CD4-positive, alpha-beta T cell treated with Interleukin-6 for 4 hours (primary cell): ENCODE results near the gene PDE5A.
"Not testable (repeated sequence)": the region's sequence is repeated elsewhere in the genome, so short reads cannot be mapped to it uniquely, and the experiment has no call there.

Experiments used
- DNase-seq: peaks from one replicate; pipeline ENCODE4 v3.0.0-alpha.2; 2020; ENCODE audit warnings: mixed read lengths

PDE5A gene

GRCh38 chr4:119628281-119629141 lies at the start of gene PDE5A:
Gene PDE5A (minus strand): TSS chr4:119628804. CDS start chr4:119628671, 133 bp downstream.
- DNase-seq = peak; percentile 86

GRCh38 chr4:119676101-119676500 lies 47.5 kb upstream of the PDE5A start:
- no peak for DNase-seq

- no peak for DNase-seq
Observed at GRCh38 chr4:119675391-119675790, 46.8 kb upstream of the PDE5A start.

- DNase-seq = no peak
Observed at GRCh38 chr4:119672938-119673337, 44.3 kb upstream of the PDE5A start.

GRCh38 chr4:119672086-119672485 lies 43.5 kb upstream of the PDE5A start:
- no peak for DNase-seq

GRCh38 chr4:119671205-119671604 lies 42.6 kb upstream of the PDE5A start:
- DNase-seq = no peak

DNA sequence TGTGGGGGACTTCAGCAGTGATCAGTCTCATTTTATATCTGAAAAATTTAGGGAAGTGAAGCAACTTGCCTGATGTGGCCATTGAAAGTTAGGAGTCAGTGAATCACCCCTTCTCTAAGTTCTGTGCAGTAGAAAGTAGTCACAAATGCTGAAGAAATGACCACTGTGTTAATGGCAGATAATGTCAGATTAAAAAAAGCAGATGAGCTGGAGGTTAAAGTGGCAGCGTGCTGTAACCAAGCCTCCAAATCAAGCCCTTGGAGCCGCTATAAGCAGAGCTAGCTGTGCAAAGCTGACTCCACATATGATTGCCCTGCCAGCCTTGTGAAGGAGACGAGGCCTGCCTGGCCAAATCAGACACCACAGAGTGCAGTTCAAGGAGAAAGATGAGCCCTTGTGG lies 39.2 kb upstream of the PDE5A start:
- no peak for DNase-seq

DNA sequence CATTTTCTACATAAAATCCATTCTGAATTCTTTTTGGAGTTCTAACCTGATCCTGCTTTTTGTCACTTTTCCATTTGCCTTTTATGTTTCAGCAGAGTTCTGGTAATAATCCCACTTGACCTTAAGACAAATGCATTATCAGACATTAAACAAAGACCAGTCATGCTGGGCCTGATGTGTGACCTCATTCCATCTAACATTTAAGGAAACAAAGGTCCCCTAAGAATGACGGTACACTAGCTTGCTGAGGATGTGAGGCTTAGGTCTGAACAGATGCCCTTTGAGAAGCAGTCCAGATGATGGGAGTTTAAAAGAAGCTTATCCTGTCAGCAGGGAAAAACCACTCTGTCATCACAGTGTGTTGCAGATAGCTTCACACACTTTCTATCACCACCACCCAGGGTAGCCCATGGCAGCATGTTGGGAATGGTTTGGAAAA lies 38.1 kb upstream of the PDE5A start:
- DNase-seq = no peak

DNA sequence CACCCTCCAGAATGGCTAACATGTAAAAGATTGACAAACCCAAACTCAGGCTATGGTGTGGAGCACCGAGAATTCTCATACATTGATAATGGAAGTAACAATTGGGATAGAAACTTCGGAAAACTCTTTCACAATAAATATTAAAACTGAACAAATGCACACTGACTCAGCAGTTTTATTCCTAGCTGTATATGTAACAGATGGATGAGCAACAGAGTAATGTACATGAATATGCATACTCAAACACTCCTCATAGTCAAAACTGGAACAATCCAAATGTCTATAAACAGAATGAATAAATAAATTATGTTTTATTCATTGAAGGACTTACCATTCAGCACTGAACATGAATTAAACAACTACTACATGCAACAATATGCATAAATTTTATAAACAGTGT lies 37.1 kb upstream of the PDE5A start:
- no peak for DNase-seq

DNA sequence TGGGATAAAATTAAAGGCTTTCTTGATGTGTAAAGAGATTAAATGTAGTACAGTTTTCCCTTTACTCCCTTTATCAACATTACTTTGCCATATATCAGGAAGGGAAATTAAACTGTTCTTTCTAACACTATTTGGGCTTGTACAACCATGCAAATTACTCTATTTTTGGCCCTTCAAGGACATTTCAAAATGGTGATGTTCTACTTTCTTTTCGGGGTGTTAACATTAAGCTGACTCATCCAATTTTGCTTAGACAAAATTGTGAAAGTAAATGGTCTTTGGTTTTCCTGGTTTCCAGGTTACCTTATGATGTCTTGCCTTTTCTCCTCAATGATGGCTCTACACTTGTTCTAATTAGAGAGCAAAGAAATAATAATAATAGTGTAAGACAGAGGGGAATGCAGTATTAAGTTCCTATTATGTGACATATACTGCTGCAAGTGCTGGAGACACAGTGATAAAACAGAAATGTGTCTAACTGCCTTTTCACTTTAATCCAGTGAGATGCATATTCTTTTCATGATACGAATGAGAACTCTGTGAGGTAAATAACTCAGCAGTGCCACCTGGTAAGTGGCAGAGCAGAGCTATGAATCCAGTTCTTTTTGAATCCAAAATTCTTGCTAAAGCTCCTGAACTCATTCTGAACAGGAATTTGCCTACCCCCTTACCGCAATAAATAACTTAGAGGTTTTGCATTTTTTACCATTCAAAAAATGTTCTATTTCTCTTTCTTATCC lies 35.7 kb upstream of the PDE5A start:
- DNase-seq = no peak

- no peak for DNase-seq
Observed at GRCh38 chr4:119663160-119663788, 34.7 kb upstream of the PDE5A start.

GRCh38 chr4:119662612-119663011 lies 34.0 kb upstream of the PDE5A start:
- DNase-seq = not testable (repeated sequence)

DNA sequence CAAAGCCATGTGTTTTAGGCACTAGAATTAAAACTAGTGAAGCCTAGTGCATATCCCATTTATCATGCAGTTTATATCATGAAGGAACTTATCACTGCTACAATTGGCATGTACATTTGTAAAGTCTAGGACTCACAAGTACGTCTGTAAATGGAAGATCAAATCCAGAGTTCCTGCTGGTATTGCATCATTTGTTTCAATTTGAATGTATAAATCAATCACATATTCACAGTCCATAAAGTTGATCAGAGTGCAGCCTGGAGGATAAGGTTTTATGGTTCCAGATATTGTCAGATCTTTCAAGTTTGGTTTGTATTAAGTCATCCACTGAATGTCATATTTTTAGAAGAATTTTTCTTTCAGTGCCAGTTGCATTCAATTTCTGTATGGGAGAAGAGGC lies 32.6 kb upstream of the PDE5A start:
- no peak for DNase-seq

DNA sequence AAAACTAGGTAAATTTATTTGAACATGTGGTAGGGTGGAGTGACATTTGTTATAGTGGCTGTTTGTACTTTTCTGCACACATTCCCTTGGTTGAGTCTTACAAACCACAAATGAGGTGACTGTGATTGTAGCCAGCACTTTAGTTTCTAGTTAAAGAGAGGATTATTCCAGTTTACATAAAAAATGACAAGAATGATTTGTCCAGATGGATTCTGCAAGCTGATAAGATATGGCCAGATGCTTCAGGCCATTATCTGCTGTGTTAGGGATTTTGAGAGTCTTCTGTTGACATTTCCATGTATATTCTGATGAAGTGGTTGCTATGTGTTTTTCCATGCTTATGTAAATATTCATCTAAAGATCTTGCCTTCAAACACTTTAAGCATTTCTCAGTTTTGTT lies 31.0 kb upstream of the PDE5A start:
- DNase-seq = no peak

DNA sequence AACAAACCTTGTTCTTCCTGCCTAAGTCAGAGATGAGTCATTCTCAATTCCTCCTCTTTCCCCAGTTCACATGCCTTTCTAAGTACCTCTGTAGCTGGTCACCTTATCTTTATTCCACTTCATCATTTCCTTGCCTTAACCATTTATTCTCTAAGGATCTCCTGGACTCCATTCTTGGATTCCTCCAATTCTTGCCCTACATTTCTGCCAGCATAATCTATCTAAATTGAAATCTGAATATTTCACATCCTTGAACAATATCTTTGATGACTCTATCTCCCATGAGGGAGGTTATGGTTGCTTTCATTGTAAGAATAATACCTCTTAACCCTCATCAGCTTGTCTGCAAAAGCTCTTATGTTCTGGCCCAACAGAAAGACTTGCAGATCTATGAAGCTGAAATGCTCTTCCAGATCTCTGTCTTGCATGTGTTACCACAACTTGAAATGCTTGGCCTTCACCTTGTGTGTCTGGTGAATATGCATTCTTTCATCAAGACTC lies 28.6 kb upstream of the PDE5A start:
- DNase-seq = no peak

- DNase-seq = no peak
Observed at GRCh38 chr4:119656342-119656741, 27.7 kb upstream of the PDE5A start.

DNA sequence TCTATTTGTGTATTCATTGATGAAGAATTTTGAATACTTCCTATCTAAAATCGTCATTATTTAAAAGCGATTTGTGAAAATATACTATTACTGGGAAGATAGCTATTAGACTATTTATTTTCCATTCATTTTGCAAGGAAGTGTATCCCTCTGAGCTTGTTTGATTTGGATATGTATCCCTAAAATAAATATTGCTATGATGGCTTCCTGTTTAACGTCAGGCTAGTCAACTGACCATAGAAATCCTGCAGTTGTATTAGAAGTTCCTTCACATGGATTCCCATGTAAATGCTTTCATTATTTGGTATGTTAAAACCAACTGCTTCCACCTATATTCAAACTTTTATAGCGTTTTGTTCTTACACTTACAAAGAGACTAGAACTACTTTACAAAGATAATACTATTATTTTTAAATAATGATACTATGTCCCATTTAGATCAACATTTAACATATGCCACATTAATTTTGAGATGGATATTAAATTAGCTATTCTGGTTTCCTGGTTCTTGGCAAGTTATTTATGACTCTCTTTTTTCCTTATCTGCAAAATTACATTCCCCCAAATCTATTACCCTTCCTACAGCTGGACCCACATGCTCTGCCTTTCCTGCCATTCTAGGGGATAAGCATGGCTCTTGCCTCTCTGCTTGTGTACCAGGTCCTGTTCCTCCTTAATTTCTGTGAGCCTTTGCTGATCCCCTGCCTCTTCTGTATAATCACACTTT lies 26.7 kb upstream of the PDE5A start:
- DNase-seq = no peak

DNA sequence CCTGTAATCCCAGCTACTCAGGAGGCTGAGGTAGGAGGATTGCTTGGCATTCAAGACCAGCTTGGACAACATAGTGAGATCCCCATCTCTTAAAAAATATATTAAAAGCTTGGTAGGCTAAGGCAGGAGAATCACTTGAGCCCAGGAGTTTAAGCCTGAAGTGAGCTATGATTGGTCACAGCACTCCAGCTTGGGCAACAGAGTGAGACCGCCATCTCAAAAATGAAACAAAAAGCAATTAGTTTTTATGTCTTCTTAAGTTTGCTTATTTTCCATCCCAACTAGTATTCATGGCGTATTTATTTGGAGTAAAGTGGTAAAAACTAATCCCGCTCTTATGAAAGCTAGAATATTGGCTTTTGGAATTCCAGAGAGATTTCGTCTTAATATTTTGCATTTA lies 25.4 kb upstream of the PDE5A start:
- no peak for DNase-seq

DNA sequence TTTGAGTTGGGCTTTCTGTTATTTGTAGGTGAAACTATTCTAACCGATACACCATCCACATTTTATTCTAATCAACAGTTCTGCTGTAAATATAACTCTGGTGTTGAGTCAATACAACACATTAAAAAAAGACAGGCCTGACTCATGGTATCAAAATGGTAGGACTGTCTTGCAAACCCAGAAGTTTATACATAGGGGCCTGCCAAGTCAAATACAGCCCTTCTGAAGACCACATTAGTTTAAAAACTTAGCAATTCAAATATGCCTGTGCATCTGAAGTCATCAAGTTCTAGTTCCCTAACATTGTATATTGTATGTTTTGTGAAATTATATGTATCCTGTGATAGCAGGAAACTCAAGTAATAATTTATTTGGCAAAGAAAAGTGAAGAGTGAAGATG lies 24.4 kb upstream of the PDE5A start:
- no peak for DNase-seq

DNA sequence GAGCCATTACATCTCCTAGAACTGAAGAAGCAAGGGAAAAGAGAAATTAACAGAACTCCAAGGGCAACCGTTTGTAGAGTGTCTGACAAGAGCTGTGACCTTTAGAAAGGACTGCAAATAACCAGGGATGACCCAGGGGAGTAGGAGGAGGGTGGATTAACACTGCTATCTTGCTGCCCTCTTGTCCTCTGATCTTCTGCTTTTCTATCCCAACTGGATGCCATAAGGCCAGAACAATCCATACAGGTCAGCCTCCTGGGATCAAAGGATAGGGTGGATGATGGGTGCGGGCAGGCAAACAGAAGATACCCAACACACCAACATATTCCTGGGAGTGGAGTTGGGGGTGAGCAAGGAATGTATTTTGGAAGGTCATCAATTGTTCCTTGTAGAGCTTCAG lies 19.8 kb upstream of the PDE5A start:
- no peak for DNase-seq

DNA sequence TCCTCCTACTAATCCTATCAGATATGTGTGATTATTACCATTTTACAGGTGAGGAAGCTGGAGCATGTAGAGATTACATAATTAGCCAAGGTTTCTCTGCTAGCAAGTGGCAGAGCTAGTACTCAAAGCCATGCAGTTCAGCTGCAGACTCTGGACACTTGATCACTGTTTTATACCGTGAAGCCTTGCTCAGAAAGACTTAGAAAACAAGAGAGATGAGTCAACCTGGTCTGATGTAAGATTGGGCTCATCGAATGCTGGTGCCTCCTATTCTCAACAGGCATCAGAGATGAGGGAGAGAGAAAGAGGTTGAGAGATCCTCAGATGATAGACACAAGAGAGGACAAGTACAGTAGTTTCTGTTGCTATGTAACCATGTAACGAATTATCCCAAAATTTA lies 19.0 kb upstream of the PDE5A start:
- DNase-seq = no peak

GRCh38 chr4:119646347-119647071 lies 17.9 kb upstream of the PDE5A start:
- no peak for DNase-seq
